Stimulated activated CD4-positive, alpha-beta T cell treated with anti-CD3 and anti-CD28 coated beads, Interleukin-12 subunit alpha, Interleukin-12 subunit beta, amount 100 ng/mL, for 4 hours (primary cell): ENCODE data around the gene MAD1L1.
"Not testable (repeated sequence)": the region's sequence is repeated elsewhere in the genome, so short reads cannot be mapped to it uniquely, and the experiment has no call there.

Experiments used
- DNase-seq: peaks from one replicate; pipeline ENCODE4 v3.0.0-alpha.2; 2020

MAD1L1 gene

DNA sequence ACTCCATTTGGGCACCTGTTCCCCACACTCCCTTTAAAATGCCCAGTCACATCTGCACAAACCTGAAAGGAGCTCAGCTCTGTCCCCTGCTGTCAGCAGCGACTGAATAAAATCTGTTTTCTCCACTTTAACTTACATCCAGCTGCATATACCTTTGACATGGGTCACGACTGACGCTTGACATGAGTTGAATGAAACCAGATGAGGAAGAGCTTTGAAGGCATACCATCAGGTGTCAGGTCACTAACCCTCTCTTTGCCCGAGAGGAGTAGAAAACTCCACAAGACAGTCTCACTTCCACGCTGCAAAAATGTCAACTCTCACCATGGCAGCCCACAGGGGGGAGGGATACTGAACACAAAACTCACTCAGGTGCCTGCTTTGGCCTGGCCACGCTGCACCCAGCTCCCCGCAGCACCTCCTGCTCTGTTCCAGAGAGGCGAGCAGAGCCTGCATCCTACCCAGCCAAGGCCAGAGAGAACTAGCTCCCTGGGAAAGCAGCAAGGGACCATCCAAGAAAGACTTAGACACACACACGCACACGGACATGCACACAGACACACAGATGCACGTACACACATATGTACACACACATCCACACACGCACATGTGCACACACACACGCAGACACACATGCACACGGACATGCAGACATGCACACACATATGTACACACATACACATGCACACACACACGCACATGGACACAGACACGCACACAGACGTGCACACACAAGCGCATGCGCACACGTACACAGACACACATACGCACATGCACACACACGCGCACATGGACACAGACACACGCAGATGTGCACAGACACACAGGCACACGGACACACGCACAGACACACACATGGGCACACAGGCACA is 191.0 kb downstream of the MAD1L1 start:
- no peak for DNase-seq

GRCh38 chr7:2040893-2041270 is 191.9 kb downstream of the MAD1L1 start:
- no peak for DNase-seq

- DNase-seq: no peak
These were observed 192.4 kb downstream of the MAD1L1 start for GRCh38 chr7:2040201-2040892.

- no peak for DNase-seq
These were observed 193.6 kb downstream of the MAD1L1 start for GRCh38 chr7:2038931-2039728.

DNA sequence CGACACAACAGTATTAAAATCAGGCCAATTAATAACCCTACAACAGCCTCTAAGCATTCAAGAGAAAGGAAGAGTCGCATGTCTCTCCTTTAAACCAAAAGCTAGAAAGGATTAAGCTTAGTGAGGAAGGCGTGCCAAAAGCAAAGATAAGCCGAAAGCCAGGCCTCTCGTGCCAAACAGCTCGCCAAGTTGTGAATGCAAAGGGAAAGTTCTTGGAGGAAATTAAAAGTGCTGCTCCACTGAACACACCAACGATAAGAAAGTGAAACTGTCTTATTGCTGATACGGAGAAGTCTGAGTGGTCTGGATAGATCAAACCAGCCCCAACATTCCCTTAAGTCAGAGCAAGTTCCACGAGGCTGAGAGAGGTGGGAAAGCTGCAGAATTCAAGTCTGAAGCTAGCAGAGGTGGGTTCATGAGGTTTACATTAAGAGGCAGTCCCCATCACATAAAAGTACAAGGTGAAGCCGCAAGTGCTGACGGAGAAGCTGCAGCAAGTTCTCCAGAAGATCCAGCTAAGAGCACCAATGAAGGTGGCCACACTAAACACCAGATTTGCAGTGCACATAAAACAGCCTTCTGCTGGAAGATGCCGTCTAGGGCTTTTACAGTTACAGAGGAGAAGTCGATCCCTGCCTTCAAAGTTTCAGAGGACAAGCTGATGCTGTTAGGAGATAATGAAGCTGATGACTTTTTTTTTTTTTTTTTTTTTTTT is 194.8 kb downstream of the MAD1L1 start:
- DNase-seq: no peak

DNA sequence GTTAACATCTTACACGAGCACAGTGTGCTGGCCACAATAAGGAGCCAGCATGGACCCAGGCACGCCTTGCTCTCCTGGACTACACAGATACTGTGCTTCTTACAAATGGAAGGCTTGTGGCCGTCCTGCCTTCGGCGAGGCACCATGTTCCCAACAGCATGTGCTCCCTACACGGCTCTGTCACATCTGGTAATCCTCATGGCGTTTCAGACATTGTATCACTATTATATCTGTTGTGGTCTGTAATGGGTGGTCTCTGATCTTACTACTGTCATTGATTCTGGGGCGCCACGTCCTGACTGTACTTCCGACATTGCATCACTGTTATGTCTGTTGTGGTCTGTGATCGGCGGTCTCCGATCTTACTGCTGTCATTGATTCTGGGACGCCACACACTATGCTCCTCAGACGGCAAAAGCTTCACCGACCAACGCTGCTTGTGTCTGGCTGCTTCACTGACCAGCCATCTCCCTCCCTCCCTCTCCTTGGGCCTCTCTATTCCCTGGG is 195.4 kb downstream of the MAD1L1 start:
- DNase-seq: no peak

DNA sequence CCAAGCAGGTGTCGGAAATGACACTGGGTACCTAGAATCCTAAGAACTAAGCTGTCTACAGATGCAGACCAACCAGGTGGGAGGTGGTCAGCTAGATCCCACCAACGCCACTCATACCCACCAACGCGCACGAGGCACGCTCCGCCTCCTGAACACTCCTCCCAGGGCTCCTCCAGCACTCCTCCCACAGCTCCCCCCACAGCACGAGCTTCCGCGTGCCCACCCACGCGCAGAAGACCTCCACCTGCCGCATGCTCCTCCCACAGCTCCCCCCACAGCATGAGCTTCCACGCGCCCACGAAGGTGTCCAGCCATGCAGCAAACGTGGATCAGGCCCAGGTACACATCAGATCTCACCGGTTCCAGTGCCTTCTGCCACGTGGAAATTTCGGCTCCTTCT is 196.0 kb downstream of the MAD1L1 start:
- no peak for DNase-seq

- not testable (repeated sequence) for DNase-seq
These were observed 196.5 kb downstream of the MAD1L1 start for GRCh38 chr7:2036201-2036600.

DNA sequence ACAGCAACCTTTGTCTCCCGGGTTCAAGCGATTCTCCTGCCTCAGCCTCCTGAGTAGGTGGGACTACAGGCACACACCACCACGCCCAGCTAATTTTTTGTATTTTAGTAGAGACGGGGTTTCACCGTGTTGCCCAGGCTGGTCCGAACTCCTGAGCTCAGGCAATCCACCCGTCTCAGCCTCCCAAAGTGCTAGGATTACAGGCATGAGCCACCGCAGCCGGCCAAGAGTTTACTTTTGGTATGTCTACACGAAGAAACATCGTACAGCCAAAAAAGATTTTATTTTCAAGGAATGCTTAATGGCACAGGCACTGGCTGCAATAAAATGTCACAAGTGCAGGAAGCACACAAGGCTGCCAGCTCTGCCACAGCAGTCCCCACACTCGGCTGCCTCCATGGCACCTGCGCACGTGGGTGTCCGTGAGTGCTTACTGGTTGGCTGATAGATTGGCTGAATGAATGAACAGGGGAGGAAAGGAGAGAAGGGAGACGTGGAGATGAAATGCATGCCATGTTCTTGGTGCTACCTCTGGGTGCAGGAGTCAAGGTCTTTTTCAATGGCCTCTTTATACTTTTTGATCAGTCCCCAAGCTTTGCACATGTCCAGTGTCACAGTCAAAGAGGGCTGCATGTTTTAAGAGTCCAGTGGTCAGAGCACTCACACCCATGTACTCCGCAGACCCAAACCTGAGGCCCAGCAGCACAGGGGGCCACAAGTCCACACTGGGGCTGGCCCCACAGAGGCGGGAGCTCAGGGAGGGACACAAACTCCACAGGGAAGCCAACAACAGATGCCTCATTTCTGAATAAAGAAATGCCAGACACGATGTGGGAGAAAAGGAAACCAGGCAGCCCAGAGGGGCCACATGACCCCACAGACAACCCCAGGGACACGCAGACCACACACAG is 198.2 kb downstream of the MAD1L1 start:
- no peak for DNase-seq

- no peak for DNase-seq
These were observed 199.1 kb downstream of the MAD1L1 start for GRCh38 chr7:2033586-2034135.

GRCh38 chr7:2032876-2033407 is 199.8 kb downstream of the MAD1L1 start:
- DNase-seq: no peak

DNA sequence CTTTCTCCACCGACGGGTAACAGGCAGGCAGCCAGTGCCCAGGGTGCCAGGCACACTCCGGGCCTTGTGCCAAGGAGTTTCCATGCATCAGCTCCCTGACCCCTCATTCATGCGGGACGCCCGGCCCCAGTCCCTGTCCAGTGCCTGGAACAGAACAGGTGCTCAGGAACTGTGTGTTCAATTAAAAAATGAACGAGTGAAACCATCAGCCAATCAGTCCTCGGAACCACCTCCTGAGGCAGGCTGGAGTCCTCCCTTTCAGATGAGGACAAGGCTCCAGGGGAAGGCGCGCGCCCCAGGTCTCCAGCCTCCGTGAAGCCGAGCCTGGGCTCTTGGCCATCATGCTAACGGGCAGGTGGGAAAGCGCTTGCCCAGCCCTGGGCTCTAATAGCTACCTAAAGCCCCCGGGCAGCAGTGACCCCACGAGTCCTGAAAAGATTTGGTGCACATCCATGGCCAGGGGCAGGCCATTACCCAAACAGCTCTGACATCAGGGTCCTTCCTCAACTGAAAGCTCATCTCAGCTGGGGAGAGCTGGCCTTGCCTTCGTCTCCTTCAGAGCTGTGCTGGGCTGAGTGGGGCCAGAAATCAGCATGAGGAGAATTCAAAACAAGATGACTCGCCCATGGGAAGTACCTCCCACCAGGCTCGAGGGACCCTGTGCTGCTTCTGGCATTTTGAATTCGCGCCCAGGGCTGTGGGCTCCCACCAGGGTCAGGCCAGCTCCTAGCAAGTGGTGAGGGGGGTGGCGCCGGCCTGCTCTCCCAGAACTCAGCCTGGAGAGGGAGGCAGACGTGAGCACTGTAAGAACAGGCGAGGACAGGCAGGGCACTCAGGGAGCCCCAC is 200.5 kb downstream of the MAD1L1 start:
- no peak for DNase-seq

DNA sequence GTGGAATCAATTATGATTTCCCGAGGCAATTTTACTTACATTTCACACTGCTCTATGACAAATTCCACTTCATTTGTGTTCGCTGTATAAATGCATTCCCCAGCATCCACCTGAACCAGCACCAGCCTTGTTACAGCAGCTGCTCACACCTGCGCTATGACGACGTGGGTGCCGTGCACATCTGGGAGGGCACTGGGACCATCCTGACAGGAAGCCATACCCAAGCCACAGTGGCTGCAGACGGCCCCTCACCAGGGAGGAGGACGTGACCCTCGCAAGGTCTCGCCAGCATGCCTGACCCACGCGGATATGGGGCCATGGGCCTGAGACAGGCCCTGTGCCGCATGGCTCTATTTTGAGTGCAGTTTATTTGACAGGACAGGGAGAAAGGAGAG is 201.3 kb downstream of the MAD1L1 start:
- no peak for DNase-seq

- DNase-seq: no peak
These were observed 202.0 kb downstream of the MAD1L1 start for GRCh38 chr7:2030475-2031450.

DNA sequence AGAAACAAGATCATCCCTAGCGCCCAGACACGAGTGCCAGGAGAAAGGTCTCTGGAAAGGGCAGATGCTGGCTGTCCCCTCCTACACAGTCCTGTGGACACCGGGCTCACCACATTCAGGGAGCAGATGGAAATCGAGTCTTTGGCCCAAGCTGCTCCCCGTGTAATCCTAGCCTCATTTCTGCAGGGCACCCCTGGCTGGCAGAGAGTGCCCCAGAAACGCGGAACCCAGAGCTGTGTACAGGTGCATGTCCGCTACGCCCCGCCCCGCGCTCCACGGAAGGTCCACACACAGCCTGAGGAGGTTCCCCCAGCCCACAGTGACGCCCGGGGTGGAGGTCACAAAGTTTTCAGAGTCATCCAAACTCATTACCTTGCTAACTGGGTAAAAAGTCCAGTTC is 202.8 kb downstream of the MAD1L1 start:
- DNase-seq: no peak

DNA sequence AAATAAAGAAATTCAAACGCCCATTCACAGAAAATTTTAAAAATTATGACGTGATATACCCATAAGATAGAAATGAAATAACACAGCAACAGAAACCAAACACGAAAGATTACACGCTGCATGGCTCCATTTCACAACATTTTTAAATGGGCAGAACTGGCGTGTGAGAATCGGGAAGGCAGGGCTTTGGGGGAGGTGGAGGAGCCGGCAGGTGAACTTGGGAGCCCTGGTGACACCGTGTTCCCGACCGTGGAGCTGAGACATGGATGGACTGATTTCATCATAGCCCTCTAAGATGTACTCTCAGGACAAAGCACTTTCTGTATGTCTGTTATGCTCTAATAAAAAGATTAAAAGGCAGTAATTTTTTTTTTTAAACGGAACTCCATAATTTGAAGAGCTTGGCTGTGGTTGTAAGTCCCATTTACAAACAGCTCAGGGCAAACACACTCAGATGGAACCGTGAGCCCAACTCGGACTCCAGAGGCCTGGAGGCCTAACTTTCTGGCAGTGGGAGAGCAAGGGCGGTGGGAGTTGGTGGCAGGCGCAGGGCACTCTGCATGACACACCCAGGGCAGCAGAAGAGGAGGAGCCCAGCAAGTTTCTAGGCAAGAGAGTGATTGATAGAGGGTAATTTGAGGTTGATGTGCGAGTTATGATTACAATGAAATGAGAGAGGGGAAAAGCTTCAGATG is 203.4 kb downstream of the MAD1L1 start:
- DNase-seq: no peak

GRCh38 chr7:2028733-2029132 is 204.0 kb downstream of the MAD1L1 start:
- no peak for DNase-seq

- DNase-seq: no peak
These were observed 207.6 kb downstream of the MAD1L1 start for GRCh38 chr7:2025188-2025587.
